HepG2 (cell line): Measurements from ENCODE around the gene BAHCC1. TPM values are rescaled to one million over a fixed set of nuclear protein-coding genes. Genes with fewer than 3 reads are reported as not detected.

ENCODE experiments used
- BCL3 ChIP-seq: sonication (generic); formaldehyde crosslinking; IDR thresholded peaks from 2 replicates; pipeline ENCODE4 v1.5.1; 2020; ENCODE audit warnings: mild to moderate bottlenecking, missing genetic modification reagents, moderate library complexity
- CHD2 ChIP-seq: IDR thresholded peaks from 2 replicates; pipeline ENCODE4 v1.6.1; 2011; ENCODE audit warnings: low read depth, low read length, improper control_type of control experiment
- DBP ChIP-seq: sonication (generic); formaldehyde crosslinking; IDR thresholded peaks from 2 replicates; pipeline ENCODE4 v1.4.0; 2020; ENCODE audit warnings: missing genetic modification reagents; ENCODE audit errors: not compliant biosample characterization
- HMG20A ChIP-seq: IDR thresholded peaks from 2 replicates; pipeline ENCODE4 v1.6.1; 2016; ENCODE audit warnings: borderline replicate concordance
- MED1 ChIP-seq: sonication (generic); formaldehyde crosslinking; IDR thresholded peaks from 2 replicates; pipeline ENCODE4 v1.4.0; 2020; ENCODE audit warnings: missing genetic modification reagents
- NFE2L2 ChIP-seq: fragments of 150-350 bp; IDR thresholded peaks from 2 replicates; pipeline ENCODE4 v1.6.1; 2014; ENCODE audit warnings: low read length
- PHB2 ChIP-seq: fragments of 450-650 bp; IDR thresholded peaks from 2 replicates; pipeline ENCODE4 v1.6.1; 2018; ENCODE audit not compliant: partially characterized antibody
- PHF21A ChIP-seq: sonication (generic); formaldehyde crosslinking; IDR thresholded peaks from 2 replicates; pipeline ENCODE4 v1.5.0; 2020; ENCODE audit warnings: mild to moderate bottlenecking, missing genetic modification reagents
- POLR2A ChIP-seq, 2 experiments: IDR thresholded peaks; 2 replicates each; pipeline ENCODE4 v1.6.1; 2011; ENCODE audit warnings: low read depth in 2 of 2, low read length in 2 of 2, mild to moderate bottlenecking in 1 of 2, moderate library complexity in 1 of 2; ENCODE audit not compliant: insufficient read depth in 1 of 2
- RFX5 ChIP-seq: IDR thresholded peaks from 2 replicates; pipeline ENCODE4 v1.6.1; 2011; ENCODE audit warnings: low read depth, low read length, improper control_type of control experiment
- RNF219 ChIP-seq: sonication (generic); formaldehyde crosslinking; IDR thresholded peaks from 2 replicates; pipeline ENCODE4 v1.5.0; 2020; ENCODE audit warnings: mild to moderate bottlenecking, missing genetic modification reagents
- SMYD3 ChIP-seq: sonication (generic); formaldehyde crosslinking; IDR thresholded peaks from 2 replicates; pipeline ENCODE4 v1.8.1; 2023; ENCODE audit warnings: mild to moderate bottlenecking, missing genetic modification reagents
- SOX5 ChIP-seq: IDR thresholded peaks from 2 replicates; pipeline ENCODE4 v1.6.1; 2016; ENCODE audit warnings: borderline replicate concordance
- XBP1 ChIP-seq: sonication (generic); formaldehyde crosslinking; IDR thresholded peaks from 2 replicates; pipeline ENCODE4 v1.5.0; 2020; ENCODE audit warnings: missing genetic modification reagents
- ZC3H4 ChIP-seq: sonication (generic); formaldehyde crosslinking; IDR thresholded peaks from 2 replicates; pipeline ENCODE4 v1.4.0; 2020; ENCODE audit warnings: missing genetic modification reagents, borderline replicate concordance
- ZNF136 ChIP-seq: sonication (generic); formaldehyde crosslinking; IDR thresholded peaks from 2 replicates; pipeline ENCODE4 v1.8.1; 2022; ENCODE audit warnings: low read depth, mild to moderate bottlenecking, moderate library complexity, missing genetic modification reagents
- ZNF18 ChIP-seq: sonication (generic); formaldehyde crosslinking; IDR thresholded peaks from 2 replicates; pipeline ENCODE4 v1.8.0; 2022; ENCODE audit warnings: mild to moderate bottlenecking, missing genetic modification reagents; ENCODE audit not compliant: insufficient replicate concordance
- ZNF383 ChIP-seq: sonication (generic); formaldehyde crosslinking; IDR thresholded peaks from 2 replicates; pipeline ENCODE4 v1.4.0; 2020; ENCODE audit warnings: missing genetic modification reagents, mild to moderate bottlenecking, borderline replicate concordance
- ZNF513 ChIP-seq: sonication (generic); formaldehyde crosslinking; conservative IDR thresholded peaks from 2 replicates; pipeline ENCODE4 v1.5.0; 2020; ENCODE audit warnings: missing genetic modification reagents
- ZNF720 ChIP-seq: sonication (generic); formaldehyde crosslinking; IDR thresholded peaks from 2 replicates; pipeline ENCODE4 v1.4.0; 2020; ENCODE audit warnings: missing genetic modification reagents
- polyA plus RNA-seq, 8 experiments: library from polyadenylated mRNA; depleted of rRNA in 3 of 8; stranded (reverse) in 7 of 8; unstranded in 1 of 8; fragments of >200 nt; fragmentation: Illumina TruSeq in 4 of 8; extraction: Trizol in 4 of 8; gene quantifications; 2 replicates each; pipeline versions ENCODE4 v1.2.1 to v1.2.3, GENCODE V29; 2011 to 2016; ENCODE audit warnings: low read depth in 4 of 8, missing spikeins in 1 of 8, mixed read lengths in 1 of 8; ENCODE audit not compliant: insufficient read depth in 1 of 8
- total RNA-seq, 5 experiments: library from RNA; depleted of rRNA; stranded (reverse); fragments of >200 nt; fragmentation: Illumina TruSeq; extraction: Trizol; gene quantifications; 2 replicates each; pipeline ENCODE4 v1.2.3, GENCODE V29; 2016; ENCODE audit warnings: low read depth in 1 of 5

Gene BAHCC1
- total and polyA plus RNA-seq, 2 of the 13 experiments (the other 11 are each of a cell fraction or from before 2014, with no cell fraction given): 1.4 to 1.7 TPM

GRCh38 chr17:81487487-81488275 is 92.4 kb downstream of the BAHCC1 start (continued):
- TF ChIP-seq RNF219: no peak
- no peak for TF ChIP-seq ZNF720 (CRISPR knock-in tag)
- peak; percentile 36 for TF ChIP-seq MED1 (CRISPR knock-in tag)
- no peak for TF ChIP-seq ZNF513 (CRISPR knock-in tag)
- TF ChIP-seq PHB2: no peak
- no peak for TF ChIP-seq SMYD3 (CRISPR knock-in tag)
- no peak for TF ChIP-seq DBP (CRISPR knock-in tag)
- no peak for TF ChIP-seq NFE2L2
- TF ChIP-seq CHD2: no peak
- no peak for TF ChIP-seq HMG20A (CRISPR knock-in tag)
- peak; percentile 78; the same call in 1 of the 2 replicates for TF ChIP-seq BCL3 (CRISPR knock-in tag)
- no peak for TF ChIP-seq ZNF383
- TF ChIP-seq ZNF18 (CRISPR knock-in tag): peak; percentile 78
- peak; percentile 53 to 93 for TF ChIP-seq POLR2A (IDR thresholded peaks at IDR 0.05; ENCODE audit: insufficient read depth in 1 of 2, low read depth in 2 of 2, low read length in 2 of 2)
- no peak for TF ChIP-seq ZNF136 (CRISPR knock-in tag)
- TF ChIP-seq PHF21A (CRISPR knock-in tag): no peak
- no peak for TF ChIP-seq RFX5
- no peak for TF ChIP-seq SOX5 (CRISPR knock-in tag)
- no peak for TF ChIP-seq ZC3H4 (CRISPR knock-in tag)
- no peak; the same call in 1 of the 2 replicates for TF ChIP-seq XBP1 (CRISPR knock-in tag)
